HepG2 (cell line): ENCODE measurements around the gene ATRN. TPM values are rescaled to one million over a fixed set of nuclear protein-coding genes. Genes with fewer than 3 reads are reported as not detected.

Experiments used
- ARHGAP35 ChIP-seq: sonication (generic); formaldehyde crosslinking; IDR thresholded peaks from 2 replicates; pipeline ENCODE4 v1.9.0; 2022; ENCODE audit warnings: mild to moderate bottlenecking, inconsistent platforms, moderate library complexity, missing genetic modification reagents, borderline replicate concordance
- ARNT2 ChIP-seq: sonication (generic); formaldehyde crosslinking; IDR thresholded peaks from 2 replicates; pipeline ENCODE4 v1.8.0; 2022; ENCODE audit warnings: mild to moderate bottlenecking, low read depth, missing genetic modification reagents, moderate library complexity
- CBFB ChIP-seq: sonication (generic); formaldehyde crosslinking; IDR thresholded peaks from 2 replicates; pipeline ENCODE4 v1.4.0; 2020; ENCODE audit warnings: missing genetic modification reagents
- CTCF ChIP-seq: sonication (generic); formaldehyde crosslinking; IDR thresholded peaks from 2 replicates; pipeline ENCODE4 v1.5.0; 2020; ENCODE audit warnings: mild to moderate bottlenecking, missing genetic modification reagents, moderate library complexity
- MATR3 ChIP-seq: sonication (generic); formaldehyde crosslinking; IDR thresholded peaks from 2 replicates; pipeline ENCODE4 v1.4.0; 2020; ENCODE audit warnings: missing genetic modification reagents
- MIER2 ChIP-seq: IDR thresholded peaks from 2 replicates; pipeline ENCODE4 v1.6.1; 2016; ENCODE audit warnings: missing biosample characterization, missing genetic modification reagents
- PATZ1 ChIP-seq: sonication (generic); formaldehyde crosslinking; IDR thresholded peaks from 2 replicates; pipeline ENCODE4 v1.4.0; 2020; ENCODE audit warnings: missing genetic modification reagents
- POLR2AphosphoS2 ChIP-seq: IDR thresholded peaks from 2 replicates; pipeline ENCODE4 v1.6.1; 2011; ENCODE audit warnings: low read depth, low read length, improper control_type of control experiment
- RCOR2 ChIP-seq: IDR thresholded peaks from 2 replicates; pipeline ENCODE4 v1.6.1; 2016; ENCODE audit warnings: missing biosample characterization, missing genetic modification reagents
- RELA ChIP-seq: sonication (generic); formaldehyde crosslinking; IDR thresholded peaks from 2 replicates; pipeline ENCODE4 v1.4.0; 2020; ENCODE audit warnings: missing genetic modification reagents
- SYNCRIP ChIP-seq: fragments of 200-400 bp; formaldehyde crosslinking; IDR thresholded peaks from 2 replicates; pipeline ENCODE4 v1.6.1; 2018; ENCODE audit warnings: mild to moderate bottlenecking, low read depth, low read length; ENCODE audit not compliant: insufficient read depth
- YEATS2 ChIP-seq: sonication (generic); formaldehyde crosslinking; IDR thresholded peaks from 2 replicates; pipeline ENCODE4 v1.4.0; 2020; ENCODE audit warnings: missing genetic modification reagents, borderline replicate concordance
- ZBTB37 ChIP-seq: sonication (generic); formaldehyde crosslinking; IDR thresholded peaks from 2 replicates; pipeline ENCODE4 v1.4.0; 2020; ENCODE audit warnings: mild to moderate bottlenecking, missing genetic modification reagents
- ZBTB7A ChIP-seq: sonication (generic); formaldehyde crosslinking; IDR thresholded peaks from 2 replicates; pipeline ENCODE4 v1.8.0; 2022; ENCODE audit warnings: mild to moderate bottlenecking, missing genetic modification reagents
- ZBTB8A ChIP-seq: sonication (generic); formaldehyde crosslinking; IDR thresholded peaks from 2 replicates; pipeline ENCODE4 v1.4.0; 2020; ENCODE audit warnings: mild to moderate bottlenecking, low read depth, missing genetic modification reagents, borderline replicate concordance
- ZNF572 ChIP-seq: sonication (generic); formaldehyde crosslinking; IDR thresholded peaks from 2 replicates; pipeline ENCODE4 v1.5.1; 2020; ENCODE audit warnings: mild to moderate bottlenecking, missing genetic modification reagents
- ZNF672 ChIP-seq: sonication (generic); formaldehyde crosslinking; IDR thresholded peaks from 2 replicates; pipeline ENCODE4 v1.8.1; 2022; ENCODE audit warnings: missing genetic modification reagents
- ZNF766 ChIP-seq: sonication (generic); formaldehyde crosslinking; IDR thresholded peaks from 2 replicates; pipeline ENCODE4 v1.5.0; 2020; ENCODE audit warnings: missing genetic modification reagents, borderline replicate concordance
- polyA plus RNA-seq, 8 experiments: library from polyadenylated mRNA; depleted of rRNA in 3 of 8; stranded (reverse) in 7 of 8; unstranded in 1 of 8; fragments of >200 nt; fragmentation: Illumina TruSeq in 4 of 8; extraction: Trizol in 4 of 8; gene quantifications; 2 replicates each; pipeline versions ENCODE4 v1.2.1 to v1.2.3, GENCODE V29; 2011 to 2016; ENCODE audit warnings: low read depth in 4 of 8, missing spikeins in 1 of 8, mixed read lengths in 1 of 8; ENCODE audit not compliant: insufficient read depth in 1 of 8
- total RNA-seq, 5 experiments: library from RNA; depleted of rRNA; stranded (reverse); fragments of >200 nt; fragmentation: Illumina TruSeq; extraction: Trizol; gene quantifications; 2 replicates each; pipeline ENCODE4 v1.2.3, GENCODE V29; 2016; ENCODE audit warnings: low read depth in 1 of 5
- TF ChIP-seq, protein P1 (sequence below): sonication (generic); formaldehyde crosslinking; conservative IDR thresholded peaks from 2 replicates; pipeline ENCODE4 v1.4.0; 2020; ENCODE audit warnings: missing genetic modification reagents
- TF ChIP-seq, protein P2 (sequence below): sonication (generic); formaldehyde crosslinking; IDR thresholded peaks from 2 replicates; pipeline ENCODE4 v1.4.0; 2020; ENCODE audit warnings: missing genetic modification reagents, borderline replicate concordance

Gene ATRN
- total and polyA plus RNA-seq, 2 of the 13 experiments (the other 11 are each of a cell fraction or from before 2014, with no cell fraction given) = 44.2 to 81.1 TPM

DNA sequence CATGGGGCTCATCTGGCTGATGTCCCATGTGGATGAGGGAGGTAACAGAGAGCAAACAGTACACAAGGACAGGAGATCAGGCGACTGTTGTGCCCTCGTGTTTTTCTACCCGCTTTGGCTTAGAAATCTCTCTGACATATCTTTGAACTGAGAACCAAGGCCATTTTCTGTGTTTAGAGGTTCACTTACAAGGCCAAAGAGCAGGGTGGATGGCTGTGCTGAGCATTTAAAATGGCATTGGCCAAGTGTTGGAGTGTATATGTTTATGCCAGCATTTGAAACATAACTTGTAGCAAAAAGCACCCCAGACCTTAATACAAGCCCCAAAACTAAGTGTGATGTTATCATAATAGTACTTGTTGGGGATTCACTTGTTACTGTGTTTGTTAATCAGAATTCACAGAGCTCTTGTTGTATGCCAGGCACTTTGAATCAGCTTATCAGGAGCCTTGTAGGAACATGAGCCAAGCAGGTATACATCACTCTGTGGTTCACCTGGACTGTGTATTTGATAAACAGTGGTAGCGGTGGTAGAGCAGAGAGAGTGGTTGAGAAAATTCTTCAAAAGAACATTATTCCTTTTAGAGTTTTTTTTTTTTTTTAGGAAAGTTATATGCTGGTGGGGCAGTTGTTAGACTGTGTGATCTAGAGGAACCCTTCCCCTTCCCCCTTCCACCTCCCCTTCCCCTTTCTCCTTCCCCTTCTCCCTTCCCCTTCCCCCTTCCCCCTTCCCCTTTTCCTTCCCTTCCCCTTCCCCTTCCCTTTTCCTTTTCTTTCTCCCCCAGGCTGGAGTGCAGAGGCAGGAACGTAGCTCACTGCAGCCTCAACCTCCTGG is 71.3 kb downstream of the ATRN start (continued):
- TF ChIP-seq PATZ1 (CRISPR knock-in tag) = peak; percentile 78
- TF ChIP-seq RCOR2 (CRISPR knock-in tag) = peak; percentile 97
- TF ChIP-seq ZNF766 (CRISPR knock-in tag) = peak; percentile 92
- TF ChIP-seq ZNF572 (CRISPR knock-in tag) = no peak
- TF ChIP-seq ARNT2 (CRISPR knock-in tag) = peak; percentile 47; the same call in 1 of the 2 replicates
- TF ChIP-seq CTCF (CRISPR knock-in tag) = no peak; the same call in 1 of the 2 replicates
- no peak for TF ChIP-seq ZBTB8A (CRISPR knock-in tag)
- TF ChIP-seq, protein P1, sequence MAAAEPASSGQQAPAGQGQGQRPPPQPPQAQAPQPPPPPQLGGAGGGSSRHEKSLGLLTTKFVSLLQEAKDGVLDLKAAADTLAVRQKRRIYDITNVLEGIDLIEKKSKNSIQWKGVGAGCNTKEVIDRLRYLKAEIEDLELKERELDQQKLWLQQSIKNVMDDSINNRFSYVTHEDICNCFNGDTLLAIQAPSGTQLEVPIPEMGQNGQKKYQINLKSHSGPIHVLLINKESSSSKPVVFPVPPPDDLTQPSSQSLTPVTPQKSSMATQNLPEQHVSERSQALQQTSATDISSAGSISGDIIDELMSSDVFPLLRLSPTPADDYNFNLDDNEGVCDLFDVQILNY (CRISPR knock-in tag) = no peak
- peak; percentile 46; the same call in 1 of the 2 replicates for TF ChIP-seq YEATS2 (CRISPR knock-in tag)
- no peak for TF ChIP-seq ZNF672 (CRISPR knock-in tag)
- TF ChIP-seq ARHGAP35 (CRISPR knock-in tag) = no peak
- TF ChIP-seq ZBTB37 = no peak
- TF ChIP-seq, protein P2, sequence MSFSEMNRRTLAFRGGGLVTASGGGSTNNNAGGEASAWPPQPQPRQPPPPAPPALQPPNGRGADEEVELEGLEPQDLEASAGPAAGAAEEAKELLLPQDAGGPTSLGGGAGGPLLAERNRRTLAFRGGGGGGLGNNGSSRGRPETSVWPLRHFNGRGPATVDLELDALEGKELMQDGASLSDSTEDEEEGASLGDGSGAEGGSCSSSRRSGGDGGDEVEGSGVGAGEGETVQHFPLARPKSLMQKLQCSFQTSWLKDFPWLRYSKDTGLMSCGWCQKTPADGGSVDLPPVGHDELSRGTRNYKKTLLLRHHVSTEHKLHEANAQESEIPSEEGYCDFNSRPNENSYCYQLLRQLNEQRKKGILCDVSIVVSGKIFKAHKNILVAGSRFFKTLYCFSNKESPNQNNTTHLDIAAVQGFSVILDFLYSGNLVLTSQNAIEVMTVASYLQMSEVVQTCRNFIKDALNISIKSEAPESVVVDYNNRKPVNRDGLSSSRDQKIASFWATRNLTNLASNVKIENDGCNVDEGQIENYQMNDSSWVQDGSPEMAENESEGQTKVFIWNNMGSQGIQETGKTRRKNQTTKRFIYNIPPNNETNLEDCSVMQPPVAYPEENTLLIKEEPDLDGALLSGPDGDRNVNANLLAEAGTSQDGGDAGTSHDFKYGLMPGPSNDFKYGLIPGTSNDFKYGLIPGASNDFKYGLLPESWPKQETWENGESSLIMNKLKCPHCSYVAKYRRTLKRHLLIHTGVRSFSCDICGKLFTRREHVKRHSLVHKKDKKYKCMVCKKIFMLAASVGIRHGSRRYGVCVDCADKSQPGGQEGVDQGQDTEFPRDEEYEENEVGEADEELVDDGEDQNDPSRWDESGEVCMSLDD = peak; percentile 89; the same call in 1 of the 2 replicates
- no peak for TF ChIP-seq MATR3
- TF ChIP-seq RELA (CRISPR knock-in tag) = no peak
- peak; percentile 62; the same call in 1 of the 2 replicates for TF ChIP-seq CBFB (CRISPR knock-in tag)
- no peak for TF ChIP-seq SYNCRIP
- peak; percentile 73; the same call in 1 of the 2 replicates for TF ChIP-seq MIER2
- TF ChIP-seq POLR2AphosphoS2 = no peak
- no peak for TF ChIP-seq ZBTB7A
